ENCODE measurements around the gene SCAPER. TPM values are rescaled to one million over a fixed set of nuclear protein-coding genes. Genes with fewer than 3 reads are reported as not detected.
"Not testable (repeated sequence)": the region's sequence is repeated elsewhere in the genome, so short reads cannot be mapped to it uniquely, and the experiment has no call there.

SCAPER gene
- total RNA-seq, 2 experiments from 2014 or later, result 18.6 to 19.8 TPM

- POLR2A ChIA-PET, result no interaction called here
- CTCF ChIA-PET, result no interaction called here
Measured at GRCh38 chr15:76324066-76324465, 581.1 kb downstream of the SCAPER start.

- ChIA-PET POLR2A (no interaction called here), CTCF (interaction anchor here (0.6 kb wide), 1 partner anchor 422 kb away, joined by 4 read pairs; no protein-coding TSS in a partner anchor)
Measured at GRCh38 chr15:76321602-76322001, 583.5 kb downstream of the SCAPER start.

- ChIA-PET POLR2A (no interaction called here), CTCF (interaction anchor here (0.6 kb wide), 1 partner anchor 422 kb away, joined by 4 read pairs; no protein-coding TSS in a partner anchor)
Measured at GRCh38 chr15:76321171-76321570, 584.0 kb downstream of the SCAPER start.

- POLR2A ChIA-PET, result no interaction called here
- CTCF ChIA-PET, result no interaction called here
Measured at GRCh38 chr15:76320012-76320411, 585.1 kb downstream of the SCAPER start.

GRCh38 chr15:76313731-76314130 is 591.4 kb downstream of the SCAPER start:
- ChIA-PET POLR2A (no interaction called here), CTCF (no interaction called here)

- POLR2A ChIA-PET, CTCF ChIA-PET: not testable (repeated sequence)
Measured at GRCh38 chr15:76313175-76313567, 592.0 kb downstream of the SCAPER start.

GRCh38 chr15:76312540-76313174 is 592.5 kb downstream of the SCAPER start:
- POLR2A ChIA-PET, result no interaction called here
- CTCF ChIA-PET, result no interaction called here

- ChIA-PET POLR2A (interaction anchor here (0.5 to 1.0 kb wide), 4 partner anchors 11 to 592 kb away, joined by 3 read pairs; no protein-coding TSS in a partner anchor), CTCF (no interaction called here)
Measured at GRCh38 chr15:76311100-76311953, 593.8 kb downstream of the SCAPER start, which contains the start of gene ETFA. ETFA (minus strand) TSS chr15:76311469; CDS start chr15:76311388, 81 bp downstream.

- ChIA-PET CTCF (interaction anchor here (0.7 kb wide), 1 partner anchor 24 kb away, joined by 5 read pairs; no protein-coding TSS in a partner anchor), POLR2A (interaction anchor here (0.5 to 1.0 kb wide), 2 partner anchors 13 to 74 kb away, joined by 3 read pairs; no protein-coding TSS in a partner anchor)
Measured at GRCh38 chr15:76310475-76311099, 594.6 kb downstream of the SCAPER start.

- ChIA-PET CTCF (interaction anchor here (0.7 kb wide), 1 partner anchor 23 kb away, joined by 5 read pairs; no protein-coding TSS in a partner anchor), POLR2A (interaction anchor here (0.5 kb wide), 1 partner anchor 12 kb away, joined by 3 read pairs; no protein-coding TSS in a partner anchor)
Measured at GRCh38 chr15:76309601-76310330, 595.4 kb downstream of the SCAPER start.

- ChIA-PET CTCF (no interaction called here), POLR2A (no interaction called here)
Measured at GRCh38 chr15:76303909-76304308, 601.2 kb downstream of the SCAPER start.

GRCh38 chr15:76299786-76300185 is 605.4 kb downstream of the SCAPER start:
- POLR2A ChIA-PET, result no interaction called here
- CTCF ChIA-PET, result no interaction called here

- POLR2A ChIA-PET, result no interaction called here
- CTCF ChIA-PET, result no interaction called here
Measured at GRCh38 chr15:76298986-76299385, 606.2 kb downstream of the SCAPER start.

- ChIA-PET CTCF (interaction anchor here (1.3 kb wide), 1 partner anchor 9 kb away, joined by 4 read pairs; no protein-coding TSS in a partner anchor), POLR2A (interaction anchor here (0.6 kb wide), 1 partner anchor 12 kb away, joined by 3 read pairs; no protein-coding TSS in a partner anchor)
Measured at GRCh38 chr15:76297951-76298350, 607.2 kb downstream of the SCAPER start.

Other genes starting within 250 kb of the SCAPER start
- 10 to 100 TPM; 35.0 to 36.6 TPM for gene RCN2, start 26.4 kb upstream of the SCAPER start, total RNA-seq
- 100 to 1,000 TPM; 137 TPM for gene PSTPIP1, start 89.8 kb upstream of the SCAPER start, total RNA-seq
- 10 to 100 TPM; 49.1 to 49.4 TPM for gene TSPAN3, start 165.8 kb upstream of the SCAPER start, total RNA-seq